ENCODE results near the gene EPB41L2. TPM values are rescaled to one million over a fixed set of nuclear protein-coding genes. Genes with fewer than 3 reads are reported as not detected.
"Not testable (repeated sequence)": the region's sequence is repeated elsewhere in the genome, so short reads cannot be mapped to it uniquely, and the experiment has no call there.

Gene EPB41L2
- total RNA-seq, 2 donors from 2014 or later, result 41.9 to 47.2 TPM

- TF ChIP-seq, protein P1, sequence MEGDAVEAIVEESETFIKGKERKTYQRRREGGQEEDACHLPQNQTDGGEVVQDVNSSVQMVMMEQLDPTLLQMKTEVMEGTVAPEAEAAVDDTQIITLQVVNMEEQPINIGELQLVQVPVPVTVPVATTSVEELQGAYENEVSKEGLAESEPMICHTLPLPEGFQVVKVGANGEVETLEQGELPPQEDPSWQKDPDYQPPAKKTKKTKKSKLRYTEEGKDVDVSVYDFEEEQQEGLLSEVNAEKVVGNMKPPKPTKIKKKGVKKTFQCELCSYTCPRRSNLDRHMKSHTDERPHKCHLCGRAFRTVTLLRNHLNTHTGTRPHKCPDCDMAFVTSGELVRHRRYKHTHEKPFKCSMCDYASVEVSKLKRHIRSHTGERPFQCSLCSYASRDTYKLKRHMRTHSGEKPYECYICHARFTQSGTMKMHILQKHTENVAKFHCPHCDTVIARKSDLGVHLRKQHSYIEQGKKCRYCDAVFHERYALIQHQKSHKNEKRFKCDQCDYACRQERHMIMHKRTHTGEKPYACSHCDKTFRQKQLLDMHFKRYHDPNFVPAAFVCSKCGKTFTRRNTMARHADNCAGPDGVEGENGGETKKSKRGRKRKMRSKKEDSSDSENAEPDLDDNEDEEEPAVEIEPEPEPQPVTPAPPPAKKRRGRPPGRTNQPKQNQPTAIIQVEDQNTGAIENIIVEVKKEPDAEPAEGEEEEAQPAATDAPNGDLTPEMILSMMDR (IDR thresholded peaks at IDR 0.05), result no peak
- H3K4me3 ChIP-seq, result no peak overlapping the region
- H3K9me3 ChIP-seq, result no peaks in the 10 kb centered on the region
Observed at GRCh38 chr6:131101911-131102680, 39.1 kb upstream of the EPB41L2 start.

DNA sequence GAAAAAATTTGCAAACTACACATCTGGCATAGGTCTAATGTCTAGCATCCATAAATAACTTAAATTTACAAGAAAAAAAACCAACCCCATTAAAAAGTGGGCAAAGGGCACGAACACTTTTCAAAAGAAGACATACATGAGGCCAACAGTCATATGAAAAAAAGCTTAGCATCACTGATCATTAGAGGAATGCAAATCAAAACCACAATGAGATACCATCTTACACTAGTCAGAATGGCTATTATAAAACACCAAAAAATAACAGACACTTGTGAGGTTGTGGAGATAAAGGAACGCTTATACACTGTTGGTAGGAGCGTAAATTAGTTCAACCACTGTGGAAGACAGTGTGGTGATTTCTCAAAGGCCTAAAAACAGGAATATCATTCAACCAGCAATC is 33.7 kb upstream of the EPB41L2 start:
- no peak overlapping the region for H3K27ac ChIP-seq
- H3K27me3 ChIP-seq, result no peaks in the 10 kb centered on the region
- no peaks in the 10 kb centered on the region for H3K4me1 ChIP-seq
- no peak for DNase-seq (ENCODE audit: low spot score)
- TF ChIP-seq, protein P1 (IDR thresholded peaks at IDR 0.05), result no peak
- H3K9me3 ChIP-seq, result peaks cover 0 to 17% of the 10 kb centered on the region in 2 donors
- H3K4me3 ChIP-seq, result no peak overlapping the region
- no peaks in the 10 kb centered on the region for H3K36me3 ChIP-seq

More at GRCh38 chr6:131101911-131102680, 39.1 kb upstream of the EPB41L2 start:
- no peaks in the 10 kb centered on the region for H3K27me3 ChIP-seq
- DNase-seq (ENCODE audit: low spot score), result no peak
- no peaks in the 10 kb centered on the region for H3K36me3 ChIP-seq
- no peaks in the 10 kb centered on the region for H3K4me1 ChIP-seq
- H3K27ac ChIP-seq, result no peak overlapping the region

DNA sequence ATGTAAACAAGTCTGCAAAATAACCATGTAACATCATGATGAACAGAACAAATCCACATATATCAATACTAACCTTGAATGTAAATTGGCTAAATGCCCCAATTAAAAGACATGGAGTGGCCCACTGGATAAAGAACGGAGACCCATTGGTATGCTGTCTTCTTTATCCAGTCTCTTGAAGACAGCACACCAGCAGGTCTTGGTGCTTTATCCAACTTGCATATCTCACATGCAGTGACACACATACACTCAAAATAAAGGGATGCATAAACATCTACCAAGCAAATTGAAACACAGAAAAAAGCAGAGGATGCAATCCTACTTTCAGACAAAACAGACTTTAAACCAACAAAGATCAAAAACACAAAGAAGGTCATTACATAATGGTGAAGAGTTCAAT is 30.3 kb upstream of the EPB41L2 start:
- TF ChIP-seq, protein P1 (IDR thresholded peaks at IDR 0.05), result no peak
- DNase-seq (ENCODE audit: low spot score), result no peak
- Histone ChIP-seq H3K9me3 (peaks cover 0 to 21% of the 10 kb centered on the region in 2 donors), H3K4me1 (no peaks in the 10 kb centered on the region), H3K27me3 (no peaks in the 10 kb centered on the region), H3K27ac (no peak overlapping the region), H3K4me3 (no peak overlapping the region), H3K36me3 (no peaks in the 10 kb centered on the region)

- peaks cover 0 to 21% of the 10 kb centered on the region in 2 donors for H3K9me3 ChIP-seq
- not testable (repeated sequence) for H3K4me1 ChIP-seq; H3K27ac ChIP-seq; DNase-seq (ENCODE audit: low spot score); H3K27me3 ChIP-seq; H3K4me3 ChIP-seq; H3K36me3 ChIP-seq
Observed at GRCh38 chr6:131091944-131092343, 28.9 kb upstream of the EPB41L2 start.

DNA sequence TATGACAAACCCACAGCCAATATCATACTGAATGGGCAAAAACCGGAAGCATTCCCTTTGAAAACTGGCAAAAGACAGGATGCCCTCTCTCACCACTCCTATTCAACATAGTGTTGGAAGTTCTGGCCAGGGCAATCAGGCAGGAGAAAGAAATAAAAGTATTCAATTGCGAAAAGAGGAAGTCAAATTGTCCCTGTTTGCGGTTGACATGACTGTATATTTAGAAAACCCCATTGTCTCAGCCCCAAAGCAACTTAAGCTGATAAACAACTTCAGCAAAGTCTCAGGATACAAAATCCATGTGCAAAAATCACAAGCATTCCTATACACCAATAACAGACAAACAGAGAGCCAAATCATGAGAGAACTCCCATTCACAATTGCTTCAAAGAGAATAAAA is 27.3 kb upstream of the EPB41L2 start:
- not testable (repeated sequence) for H3K4me1 ChIP-seq; H3K27ac ChIP-seq; H3K4me3 ChIP-seq; H3K36me3 ChIP-seq; DNase-seq (ENCODE audit: low spot score); H3K27me3 ChIP-seq
- peaks cover 0 to 21% of the 10 kb centered on the region in 2 donors for H3K9me3 ChIP-seq

- H3K27ac ChIP-seq, result no peak overlapping the region
- no peaks in the 10 kb centered on the region for H3K27me3 ChIP-seq
- H3K9me3 ChIP-seq, result no peaks in the 10 kb centered on the region
- H3K4me1 ChIP-seq, result no peaks in the 10 kb centered on the region
- no peak for DNase-seq (ENCODE audit: low spot score)
- H3K36me3 ChIP-seq, result no peaks in the 10 kb centered on the region
- TF ChIP-seq, protein P1 (IDR thresholded peaks at IDR 0.05), result no peak
- no peak overlapping the region for H3K4me3 ChIP-seq
Observed at GRCh38 chr6:131084982-131085381, 21.9 kb upstream of the EPB41L2 start.

GRCh38 chr6:131083687-131084086 is 20.6 kb upstream of the EPB41L2 start:
- no peaks in the 10 kb centered on the region for H3K4me1 ChIP-seq
- no peaks in the 10 kb centered on the region for H3K9me3 ChIP-seq
- H3K27me3 ChIP-seq, result no peaks in the 10 kb centered on the region
- H3K27ac ChIP-seq, result no peak overlapping the region
- no peak overlapping the region for H3K4me3 ChIP-seq
- TF ChIP-seq, protein P1 (IDR thresholded peaks at IDR 0.05), result no peak
- no peak for DNase-seq (ENCODE audit: low spot score)
- no peaks in the 10 kb centered on the region for H3K36me3 ChIP-seq

All from right atrium auricular region (tissue), 2 donors.